Astrocyte (in vitro differentiated cells and primary cell): ENCODE data around the gene MYADML2. TPM values are rescaled to one million over a fixed set of nuclear protein-coding genes. Genes with fewer than 3 reads are reported as not detected.

Experiments used
- DNase-seq: peaks from one replicate; pipeline ENCODE4 v3.0.0-alpha.2; 2010; ENCODE audit warnings: low read depth
- FAIRE-seq: peaks from 2 replicates; lab custom pipeline; 2011; peaks lifted over from hg19 to GRCh38; lab: Jason Lieb, UNC
- H2AFZ ChIP-seq: 2 replicates; pipeline ENCODE4 v1.6.0; 2012; ENCODE audit warnings: low read depth, low read length, inconsistent platforms
- H3K27ac ChIP-seq: 2 replicates; pipeline ENCODE4 v1.5.1; 2011; ENCODE audit warnings: low read depth, low read length, inconsistent platforms
- H3K27me3 ChIP-seq: 2 replicates; pipeline ENCODE4 v1.6.0; 2011; ENCODE audit warnings: low read length, inconsistent platforms; ENCODE audit not compliant: insufficient read depth
- H3K36me3 ChIP-seq: 2 replicates; pipeline ENCODE4 v1.5.1; 2011; ENCODE audit warnings: low read length, inconsistent platforms; ENCODE audit not compliant: insufficient read depth
- H3K4me1 ChIP-seq: 2 replicates; pipeline ENCODE4 v1.5.1; 2011; ENCODE audit warnings: low read length, inconsistent platforms; ENCODE audit not compliant: insufficient read depth
- H3K4me2 ChIP-seq: 2 replicates; pipeline ENCODE4 v1.6.0; 2012; ENCODE audit warnings: low read length, inconsistent platforms
- H3K4me3 ChIP-seq: 2 replicates; pipeline ENCODE4 v1.5.1; 2011; ENCODE audit warnings: low read depth, mild to moderate bottlenecking, low read length, inconsistent platforms; ENCODE audit not compliant: insufficient read depth
- H3K79me2 ChIP-seq: 2 replicates; pipeline ENCODE4 v1.6.0; 2012; ENCODE audit warnings: mild to moderate bottlenecking, low read length, inconsistent platforms; ENCODE audit not compliant: insufficient read depth
- H3K9ac ChIP-seq: 2 replicates; pipeline ENCODE4 v1.6.0; 2012; ENCODE audit warnings: mild to moderate bottlenecking, low read length, inconsistent platforms
- H3K9me3 ChIP-seq: 2 replicates; pipeline ENCODE4 v1.5.1; 2012; ENCODE audit warnings: low read depth, mild to moderate bottlenecking, low read length, inconsistent platforms; ENCODE audit not compliant: insufficient read depth
- H4K20me1 ChIP-seq: 2 replicates; pipeline ENCODE4 v1.6.0; 2012; ENCODE audit warnings: low read length, inconsistent platforms; ENCODE audit not compliant: insufficient read depth
- H3K27ac Mint-ChIP-seq: one replicate; pipeline ENCODE4 v1.8.0; 2021; ENCODE audit warnings: mild to moderate bottlenecking, mixed read lengths; ENCODE audit not compliant: unreplicated experiment
- H3K27me3 Mint-ChIP-seq: one replicate; pipeline ENCODE4 v1.8.0; 2021; ENCODE audit warnings: low read depth, mixed read lengths; ENCODE audit not compliant: unreplicated experiment
- H3K36me3 Mint-ChIP-seq: one replicate; pipeline ENCODE4 v1.8.0; 2021; ENCODE audit warnings: low read depth, mixed read lengths; ENCODE audit not compliant: unreplicated experiment
- H3K4me1 Mint-ChIP-seq: one replicate; pipeline ENCODE4 v1.8.0; 2021; ENCODE audit warnings: low read depth, mixed read lengths; ENCODE audit not compliant: unreplicated experiment
- H3K4me3 Mint-ChIP-seq: one replicate; pipeline ENCODE4 v1.8.0; 2021; ENCODE audit warnings: mild to moderate bottlenecking, moderate library complexity, mixed read lengths; ENCODE audit not compliant: unreplicated experiment
- H3K9me3 Mint-ChIP-seq: one replicate; pipeline ENCODE4 v1.8.0; 2021; ENCODE audit warnings: mild to moderate bottlenecking, mixed read lengths; ENCODE audit not compliant: unreplicated experiment
- CTCF ChIP-seq: IDR thresholded peaks from 2 replicates; pipeline ENCODE4 v1.5.1; 2011; ENCODE audit warnings: low read depth, mild to moderate bottlenecking, inconsistent platforms, low read length, moderate library complexity; ENCODE audit not compliant: insufficient read depth
- EZH2 ChIP-seq: IDR thresholded peaks from 2 replicates; pipeline ENCODE4 v1.6.1; 2012; ENCODE audit warnings: mild to moderate bottlenecking, low read length, inconsistent platforms; ENCODE audit not compliant: insufficient read depth
- total RNA-seq: library from RNA; stranded (reverse); gene quantifications from 2 replicates; pipeline ENCODE4 v1.2.1, GENCODE V29; 2021

The MYADML2 gene
- total RNA-seq, 1 donor from 2014 or later = not detected

GRCh38 chr17:81994593-81995462, 47.8 kb upstream of the MYADML2 start:
- Histone ChIP-seq H3K27me3 (no peaks in the 10 kb centered on the region), H3K27ac (no peak overlapping the region), H3K4me2 (no peak overlapping the region), H4K20me1 (peaks cover 55% of the 10 kb centered on the region), H3K4me1 (peaks cover 10% of the 10 kb centered on the region), H2AFZ (no peak overlapping the region), H3K9me3 (no peaks in the 10 kb centered on the region), H3K4me3 (no peak overlapping the region), H3K36me3 (no peaks in the 10 kb centered on the region), H3K9ac (no peak overlapping the region), H3K79me2 (peaks cover 6% of the 10 kb centered on the region)
- Mint-ChIP-seq H3K9me3 (peaks cover 5% of the 10 kb centered on the region), H3K27ac (peak overlapping the region; percentile 41), H3K36me3 (peaks cover 9% of the 10 kb centered on the region), H3K4me1 (no peaks in the 10 kb centered on the region), H3K4me3 (no peak overlapping the region), H3K27me3 (no peaks in the 10 kb centered on the region)
- no peak for DNase-seq
- TF ChIP-seq EZH2 = no peak
- no peak for TF ChIP-seq CTCF
- no peak for FAIRE-seq

- H3K27me3 ChIP-seq = no peaks in the 10 kb centered on the region
- Mint-ChIP-seq H3K9me3 (peaks cover 5% of the 10 kb centered on the region), H3K27ac (no peak overlapping the region), H3K36me3 (peaks cover 12% of the 10 kb centered on the region), H3K4me3 (no peak overlapping the region), H3K4me1 (no peaks in the 10 kb centered on the region), H3K27me3 (no peaks in the 10 kb centered on the region)
- H3K4me1 ChIP-seq = peaks cover 10% of the 10 kb centered on the region
- no peaks in the 10 kb centered on the region for H3K36me3 ChIP-seq
- H3K79me2 ChIP-seq = peaks cover 6% of the 10 kb centered on the region
- no peak for DNase-seq
- TF ChIP-seq CTCF (no peak), EZH2 (no peak)
- peaks cover 58% of the 10 kb centered on the region for H4K20me1 ChIP-seq
- no peak overlapping the region for H3K27ac ChIP-seq
- no peak overlapping the region for H2AFZ ChIP-seq
- no peak for FAIRE-seq
- no peak overlapping the region for H3K9ac ChIP-seq
- no peaks in the 10 kb centered on the region for H3K9me3 ChIP-seq
- H3K4me2 ChIP-seq = no peak overlapping the region
- no peak overlapping the region for H3K4me3 ChIP-seq
Measured at GRCh38 chr17:81993729-81994592, 46.9 kb upstream of the MYADML2 start.
